ENCODE measurements around the gene RAB6B.

DNA sequence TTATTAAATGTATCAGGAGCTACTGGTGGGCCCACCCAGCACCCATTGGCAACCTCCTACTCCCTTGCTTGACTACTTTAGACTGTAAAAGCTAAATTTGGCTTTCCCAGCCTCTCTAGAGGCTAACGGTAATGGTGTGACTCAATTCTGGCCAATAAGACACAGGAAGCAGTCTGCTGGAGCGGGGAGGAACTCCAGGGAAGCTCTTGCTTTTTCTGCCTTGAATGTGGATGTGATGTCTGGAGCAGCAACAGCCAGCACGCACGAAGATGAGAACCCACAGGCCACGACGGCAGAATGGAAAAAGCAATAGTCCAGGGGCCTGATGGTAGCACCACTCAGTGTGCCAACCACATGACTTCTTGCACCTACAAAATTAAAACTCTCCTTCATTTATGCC, 39.9 kb downstream of the RAB6B start:
- no peak for TF ChIP-seq CTCF (optimal IDR thresholded peaks at IDR 0.05 in 1 of 3, IDR thresholded peaks at IDR 0.05 in 1 of 3, conservative IDR thresholded peaks at IDR 0.05 in 1 of 3; ENCODE audit: extremely low read depth in 1 of 3, insufficient read depth in 2 of 3, low read length in 3 of 3)
- TF ChIP-seq EZH2 (IDR thresholded peaks at IDR 0.05; ENCODE audit: low read length): no peak
